WERI-Rb-1 (cell line): ENCODE results near the gene NR0B2.

Experiments
- DNase-seq: peaks from one replicate; pipeline ENCODE4 v3.0.0-alpha.2; 2020
- H3K27ac ChIP-seq: fragments of 250-450 bp; sonication (Bioruptor Pico); 2 replicates; pipeline ENCODE4 v1.5.1; 2020; ENCODE audit warnings: mild to moderate bottlenecking, moderate library complexity
- H3K27me3 ChIP-seq: fragments of 250-450 bp; sonication (Bioruptor Pico); 2 replicates; pipeline ENCODE4 v1.5.1; 2021; ENCODE audit warnings: mild to moderate bottlenecking, low read depth, moderate library complexity; ENCODE audit not compliant: insufficient read depth, severe bottlenecking
- H3K36me3 ChIP-seq: fragments of 250-450 bp; sonication (Bioruptor Pico); 2 replicates; pipeline ENCODE4 v1.5.1; 2020; ENCODE audit warnings: mild to moderate bottlenecking, moderate library complexity
- H3K4me3 ChIP-seq: 2 replicates; pipeline ENCODE4 v1.5.1; 2011; ENCODE audit warnings: low read depth, mild to moderate bottlenecking, control low read depth, low read length
- H3K9me3 ChIP-seq: fragments of 250-450 bp; sonication (Bioruptor Pico); 2 replicates; pipeline ENCODE4 v1.5.1; 2021; ENCODE audit warnings: mild to moderate bottlenecking, moderate library complexity; ENCODE audit not compliant: severe bottlenecking
- TF ChIP-seq, protein P1 (sequence below): IDR thresholded peaks from 2 replicates; pipeline ENCODE4 v1.5.1; 2011; ENCODE audit warnings: low read depth, mild to moderate bottlenecking, control low read depth, inconsistent platforms, low read length

NR0B2 gene

DNA sequence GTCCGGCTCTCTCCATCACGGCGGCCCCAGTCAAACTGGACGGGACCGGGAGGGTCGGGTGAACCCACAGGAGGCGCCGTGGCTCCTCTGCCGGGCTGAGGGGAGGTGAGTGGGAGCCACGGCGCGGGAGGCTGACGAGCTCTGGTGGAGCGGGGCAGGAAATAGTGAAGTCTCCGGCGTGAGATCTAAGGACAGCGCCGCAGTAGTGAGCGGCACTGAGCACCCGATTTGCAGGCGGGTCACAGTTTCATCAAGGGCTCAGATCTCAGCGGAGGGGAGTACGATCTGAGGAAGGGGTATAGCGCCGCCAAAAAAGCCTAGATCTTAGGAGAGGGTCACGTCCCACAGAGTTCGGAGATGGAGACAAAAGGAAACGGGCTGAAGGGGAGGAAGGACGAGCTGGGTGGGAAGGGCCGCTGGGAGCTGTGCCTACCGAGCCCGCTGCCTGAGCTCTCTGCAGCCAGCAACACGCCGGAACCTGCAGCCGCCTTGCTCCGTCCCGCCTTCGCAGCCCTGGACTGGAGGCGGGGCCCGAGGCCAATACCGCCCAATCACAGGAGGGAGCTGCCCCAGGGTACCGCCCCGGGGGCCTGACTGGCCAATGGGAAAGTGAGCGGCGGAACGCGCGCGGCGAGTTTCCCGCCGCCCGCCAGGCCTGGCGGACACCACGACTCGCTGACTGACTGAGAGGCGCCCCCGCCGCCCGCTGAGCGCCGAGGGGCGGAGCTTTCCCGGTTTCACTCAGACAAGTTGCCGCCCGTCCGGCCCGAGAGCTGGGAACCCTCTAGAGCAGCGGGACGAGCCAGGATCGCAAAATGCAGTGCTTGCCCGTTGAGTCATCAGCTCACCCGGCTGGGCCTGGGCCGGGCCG is 48.9 kb downstream of the NR0B2 start:
- DNase-seq = peak; percentile 97
- TF ChIP-seq, protein P1, sequence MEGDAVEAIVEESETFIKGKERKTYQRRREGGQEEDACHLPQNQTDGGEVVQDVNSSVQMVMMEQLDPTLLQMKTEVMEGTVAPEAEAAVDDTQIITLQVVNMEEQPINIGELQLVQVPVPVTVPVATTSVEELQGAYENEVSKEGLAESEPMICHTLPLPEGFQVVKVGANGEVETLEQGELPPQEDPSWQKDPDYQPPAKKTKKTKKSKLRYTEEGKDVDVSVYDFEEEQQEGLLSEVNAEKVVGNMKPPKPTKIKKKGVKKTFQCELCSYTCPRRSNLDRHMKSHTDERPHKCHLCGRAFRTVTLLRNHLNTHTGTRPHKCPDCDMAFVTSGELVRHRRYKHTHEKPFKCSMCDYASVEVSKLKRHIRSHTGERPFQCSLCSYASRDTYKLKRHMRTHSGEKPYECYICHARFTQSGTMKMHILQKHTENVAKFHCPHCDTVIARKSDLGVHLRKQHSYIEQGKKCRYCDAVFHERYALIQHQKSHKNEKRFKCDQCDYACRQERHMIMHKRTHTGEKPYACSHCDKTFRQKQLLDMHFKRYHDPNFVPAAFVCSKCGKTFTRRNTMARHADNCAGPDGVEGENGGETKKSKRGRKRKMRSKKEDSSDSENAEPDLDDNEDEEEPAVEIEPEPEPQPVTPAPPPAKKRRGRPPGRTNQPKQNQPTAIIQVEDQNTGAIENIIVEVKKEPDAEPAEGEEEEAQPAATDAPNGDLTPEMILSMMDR = no peak
- H3K36me3 ChIP-seq = no peaks in the 10 kb centered on the region
- peak overlapping the region; percentile 95 for H3K27ac ChIP-seq
- H3K9me3 ChIP-seq = no peaks in the 10 kb centered on the region
- peak overlapping the region; percentile 72 for H3K4me3 ChIP-seq
- no peaks in the 10 kb centered on the region for H3K27me3 ChIP-seq

DNA sequence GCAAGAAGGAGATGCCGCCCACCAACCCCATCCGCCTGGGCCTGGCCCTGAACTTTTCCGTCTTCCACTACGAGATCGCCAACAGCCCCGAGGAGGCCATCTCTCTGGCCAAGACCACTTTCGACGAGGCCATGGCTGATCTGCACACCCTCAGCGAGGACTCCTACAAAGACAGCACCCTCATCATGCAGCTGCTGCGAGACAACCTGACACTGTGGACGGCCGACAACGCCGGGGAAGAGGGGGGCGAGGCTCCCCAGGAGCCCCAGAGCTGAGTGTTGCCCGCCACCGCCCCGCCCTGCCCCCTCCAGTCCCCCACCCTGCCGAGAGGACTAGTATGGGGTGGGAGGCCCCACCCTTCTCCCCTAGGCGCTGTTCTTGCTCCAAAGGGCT is 50.1 kb downstream of the NR0B2 start:
- Histone ChIP-seq H3K9me3 (no peaks in the 10 kb centered on the region), H3K36me3 (no peaks in the 10 kb centered on the region), H3K4me3 (no peak overlapping the region), H3K27ac (no peak overlapping the region), H3K27me3 (no peaks in the 10 kb centered on the region)
- TF ChIP-seq, protein P1 = no peak
- DNase-seq = no peak

DNA sequence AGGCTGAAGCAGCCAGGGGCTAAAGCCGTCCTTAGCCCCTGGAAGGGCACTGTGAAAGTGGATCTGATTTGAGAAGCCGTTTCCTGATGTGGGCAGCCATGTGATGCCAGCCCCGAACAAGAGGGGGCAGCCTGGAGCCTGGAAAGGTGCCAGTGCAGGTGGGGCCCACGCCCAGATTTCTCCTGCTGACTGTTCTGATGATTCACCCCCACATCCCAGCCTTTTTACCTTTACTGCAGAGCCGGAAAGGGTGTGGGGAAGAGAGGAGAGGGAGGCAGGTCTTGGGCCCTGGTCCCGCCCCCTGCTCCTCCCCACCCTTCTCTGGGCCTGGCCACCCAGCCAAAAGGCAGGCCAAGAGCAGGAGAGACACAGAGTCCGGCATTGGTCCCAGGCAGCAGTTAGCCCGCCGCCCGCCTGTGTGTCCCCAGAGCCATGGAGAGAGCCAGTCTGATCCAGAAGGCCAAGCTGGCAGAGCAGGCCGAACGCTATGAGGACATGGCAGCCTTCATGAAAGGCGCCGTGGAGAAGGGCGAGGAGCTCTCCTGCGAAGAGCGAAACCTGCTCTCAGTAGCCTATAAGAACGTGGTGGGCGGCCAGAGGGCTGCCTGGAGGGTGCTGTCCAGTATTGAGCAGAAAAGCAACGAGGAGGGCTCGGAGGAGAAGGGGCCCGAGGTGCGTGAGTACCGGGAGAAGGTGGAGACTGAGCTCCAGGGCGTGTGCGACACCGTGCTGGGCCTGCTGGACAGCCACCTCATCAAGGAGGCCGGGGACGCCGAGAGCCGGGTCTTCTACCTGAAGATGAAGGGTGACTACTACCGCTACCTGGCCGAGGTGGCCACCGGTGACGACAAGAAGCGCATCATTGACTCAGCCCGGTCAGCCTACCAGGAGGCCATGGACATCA is 50.7 kb downstream of the NR0B2 start, which contains the start of gene SFN:
Gene SFN, plus strand, starts transcription at position 369 of the 904 bp plus-strand sequence. Its CDS starts 64 bp downstream, at position 433.
- no peaks in the 10 kb centered on the region for H3K36me3 ChIP-seq
- no peak within 1 kb of the TSS for H3K4me3 ChIP-seq
- H3K9me3 ChIP-seq = no peaks in the 10 kb centered on the region
- no peaks in the 10 kb centered on the region for H3K27me3 ChIP-seq
- DNase-seq = peak; percentile 47
- TF ChIP-seq, protein P1 = peak; percentile 55
- H3K27ac ChIP-seq = no peak within 1 kb of the TSS; the same call in none of the 2 replicates

DNA sequence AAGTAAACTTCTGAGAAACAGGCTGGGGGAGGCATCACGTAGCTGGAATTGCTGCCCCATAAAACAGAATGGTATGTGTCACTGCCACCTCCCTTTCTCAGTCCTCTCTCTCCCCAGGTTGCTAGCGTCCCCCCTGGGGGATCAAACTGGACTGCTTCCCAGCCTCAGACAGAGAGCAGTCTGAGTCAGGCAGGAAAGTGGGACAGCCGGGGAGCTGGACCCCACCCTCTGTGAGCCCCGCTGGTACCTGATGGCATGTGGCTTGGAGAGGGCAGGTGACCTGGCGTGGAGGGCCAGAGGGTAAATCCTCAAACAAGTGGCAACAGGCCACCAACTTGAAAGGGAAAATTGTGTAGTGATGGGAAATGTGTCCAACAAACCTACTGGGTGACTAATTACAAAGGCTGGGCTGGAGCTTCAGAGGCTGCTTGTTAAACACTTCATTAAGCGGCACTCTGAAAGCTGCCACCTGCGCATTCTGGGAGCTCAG is 51.8 kb downstream of the NR0B2 start:
- TF ChIP-seq, protein P1 = no peak
- no peaks in the 10 kb centered on the region for H3K27me3 ChIP-seq
- no peaks in the 10 kb centered on the region for H3K36me3 ChIP-seq
- no peak overlapping the region for H3K4me3 ChIP-seq
- H3K27ac ChIP-seq = no peak overlapping the region
- DNase-seq = no peak
- no peaks in the 10 kb centered on the region for H3K9me3 ChIP-seq
